Measurements from ENCODE around the gene ARMCX1.
"Not testable (repeated sequence)": the region's sequence is repeated elsewhere in the genome, so short reads cannot be mapped to it uniquely, and the experiment has no call there.

The ARMCX1 gene

GRCh38 chrX:101550362-101550750 is at the start of gene ARMCX1:
TSS of gene ARMCX1 (plus strand) at chrX:101550547. CDS start at chrX:101552931, 2,384 bp downstream.
- peak; percentile 83 for DNase-seq (ENCODE audit: low spot score)

- DNase-seq (ENCODE audit: low spot score), result not testable (repeated sequence)
These were observed 47.4 kb upstream of the ARMCX1 start for GRCh38 chrX:101502929-101503328.

GRCh38 chrX:101507372-101507771 is 43.0 kb upstream of the ARMCX1 start:
- DNase-seq (ENCODE audit: low spot score), result no peak

- DNase-seq (ENCODE audit: low spot score), result no peak
These were observed 42.4 kb upstream of the ARMCX1 start for GRCh38 chrX:101507986-101508385.

- no peak for DNase-seq (ENCODE audit: low spot score)
These were observed 19.4 kb upstream of the ARMCX1 start for GRCh38 chrX:101530944-101531343.

- no peak for DNase-seq (ENCODE audit: low spot score)
These were observed 11.2 kb upstream of the ARMCX1 start for GRCh38 chrX:101539116-101539515.

GRCh38 chrX:101550751-101551379 is 518 bp downstream of the ARMCX1 start:
- DNase-seq (ENCODE audit: low spot score), result peak; percentile 76

- DNase-seq (ENCODE audit: low spot score), result no peak
These were observed 1.0 kb downstream of the ARMCX1 start for GRCh38 chrX:101551380-101551767.

- no peak for DNase-seq (ENCODE audit: low spot score)
These were observed 2.4 kb downstream of the ARMCX1 start for GRCh38 chrX:101552714-101553113.

GRCh38 chrX:101564651-101565050 is 14.3 kb downstream of the ARMCX1 start:
- no peak for DNase-seq (ENCODE audit: low spot score)

GRCh38 chrX:101595739-101596419 is 45.5 kb downstream of the ARMCX1 start:
- DNase-seq (ENCODE audit: low spot score), result peak; percentile 48

GRCh38 chrX:101599592-101599991 is 49.2 kb downstream of the ARMCX1 start:
- DNase-seq (ENCODE audit: low spot score), result not testable (repeated sequence)

- DNase-seq (ENCODE audit: low spot score), result peak; percentile 21
These were observed 51.7 kb downstream of the ARMCX1 start for GRCh38 chrX:101602077-101602476.
